ENCODE measurements around the gene CDC6.

The CDC6 gene

DNA sequence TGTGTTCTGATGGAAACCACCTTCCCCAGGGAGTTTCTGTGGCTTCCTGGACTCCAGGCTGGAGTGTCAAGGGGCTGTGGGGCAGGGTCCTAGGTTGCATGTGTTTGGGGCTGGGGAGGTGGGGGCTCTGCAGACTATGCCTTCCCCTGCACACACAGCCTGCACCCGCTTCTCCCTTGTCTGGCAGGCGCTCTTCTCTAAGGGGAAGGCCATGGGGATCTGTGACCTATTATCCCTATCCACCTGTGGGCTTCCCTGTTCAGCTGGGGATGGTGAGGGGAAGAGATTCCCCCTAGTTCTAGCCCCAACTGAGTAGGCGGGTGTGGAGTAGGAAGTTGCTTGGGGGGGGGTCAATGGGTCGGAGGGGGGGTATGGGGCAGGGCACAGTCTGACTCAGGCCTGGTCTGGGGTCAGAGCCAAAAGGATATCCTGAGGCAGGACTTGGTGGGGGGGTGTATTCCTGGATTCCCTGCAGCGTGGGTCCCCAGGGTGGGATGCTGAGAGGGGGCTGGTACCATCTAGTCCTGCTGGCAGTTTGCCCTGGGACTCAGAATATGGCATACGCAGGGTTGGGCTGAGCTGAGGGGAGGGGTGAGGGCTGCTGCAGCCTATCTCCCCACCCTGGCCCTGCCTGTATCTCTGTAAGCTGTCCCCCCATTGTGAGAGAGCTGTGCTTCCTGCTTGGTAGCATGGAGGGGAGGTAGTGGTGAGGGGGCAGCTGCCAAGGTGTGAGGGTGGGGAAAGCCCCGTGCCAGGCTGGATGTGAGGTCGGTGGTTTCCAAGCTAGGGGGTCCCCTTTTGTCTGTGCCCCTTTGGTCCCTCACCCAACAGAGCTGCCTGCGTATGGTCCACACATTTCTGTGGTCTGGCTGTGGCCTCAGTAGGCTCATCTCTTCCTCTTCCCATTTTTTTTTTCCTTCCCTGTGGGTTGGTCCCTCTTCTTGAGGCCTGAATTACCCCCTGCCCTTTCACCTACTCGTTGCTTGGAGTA lies 36.0 kb downstream of the CDC6 start:
- no peak for FAIRE-seq

DNA sequence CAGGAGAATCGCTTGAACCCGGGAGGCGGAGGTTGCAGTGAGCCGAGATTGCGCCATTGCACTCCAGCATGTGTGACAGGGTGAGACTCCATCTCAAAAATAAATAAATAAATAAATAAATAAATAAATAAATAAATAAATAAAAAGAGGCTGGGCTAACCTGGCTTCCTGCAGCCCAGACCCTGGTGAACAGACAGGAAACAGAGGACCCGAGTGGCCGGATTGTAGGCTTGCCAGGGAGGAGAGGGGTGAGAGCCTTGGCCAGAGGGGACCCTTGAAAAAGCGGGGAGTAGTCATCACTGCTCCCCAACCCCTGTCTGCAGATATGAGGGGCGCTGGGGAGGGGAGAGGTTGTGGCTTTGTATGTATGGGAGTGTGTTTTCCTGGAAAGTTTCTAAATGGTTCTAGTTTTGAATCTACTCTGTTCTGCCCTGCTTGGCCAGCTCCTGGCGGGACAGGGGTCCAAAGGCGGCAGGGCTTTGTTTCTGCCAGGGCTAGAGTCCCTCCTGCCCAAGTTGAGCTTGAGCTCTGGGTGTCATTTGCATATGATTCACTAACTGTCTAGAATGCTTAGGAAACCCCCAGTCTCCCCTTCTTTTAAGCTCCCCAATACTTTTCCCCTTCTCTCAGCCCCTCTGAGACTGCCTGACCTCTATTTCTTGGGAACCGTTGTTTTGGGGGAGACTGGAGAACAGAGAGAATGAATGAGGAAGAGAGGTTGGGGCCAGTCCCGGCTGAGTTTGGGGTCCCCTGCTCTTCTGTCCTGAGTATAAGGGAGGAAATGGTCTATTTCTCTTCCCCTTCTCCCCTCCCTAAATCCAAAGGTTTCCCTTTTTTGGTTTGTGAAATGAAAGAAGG lies 37.7 kb downstream of the CDC6 start:
- no peak for FAIRE-seq

- no peak for FAIRE-seq
Measured at GRCh38 chr17:40326014-40326831, 38.5 kb downstream of the CDC6 start.

DNA sequence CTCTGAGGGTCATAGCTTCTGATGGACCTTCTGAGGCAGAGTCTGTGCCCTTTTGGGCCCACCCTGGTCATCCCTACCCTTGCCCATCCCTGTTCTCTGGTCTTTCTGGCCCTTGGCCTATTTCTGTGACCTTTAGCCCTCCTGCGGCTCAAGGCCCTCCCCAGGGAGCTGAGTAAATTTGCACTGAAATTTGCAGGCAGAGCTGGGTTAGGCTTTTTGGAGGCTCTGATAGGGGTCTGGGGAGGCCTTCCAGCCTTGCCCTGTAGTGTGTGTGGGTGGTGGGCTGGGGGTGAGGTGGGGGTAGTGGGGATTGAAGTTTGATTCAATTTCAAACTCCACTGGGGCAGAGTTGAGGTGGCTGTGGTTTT lies 39.1 kb downstream of the CDC6 start:
- no peak for FAIRE-seq

GRCh38 chr17:40327244-40327729 lies 39.6 kb downstream of the CDC6 start:
- no peak for FAIRE-seq

- no peak for FAIRE-seq
Measured at GRCh38 chr17:40327735-40328385, 40.2 kb downstream of the CDC6 start.

DNA sequence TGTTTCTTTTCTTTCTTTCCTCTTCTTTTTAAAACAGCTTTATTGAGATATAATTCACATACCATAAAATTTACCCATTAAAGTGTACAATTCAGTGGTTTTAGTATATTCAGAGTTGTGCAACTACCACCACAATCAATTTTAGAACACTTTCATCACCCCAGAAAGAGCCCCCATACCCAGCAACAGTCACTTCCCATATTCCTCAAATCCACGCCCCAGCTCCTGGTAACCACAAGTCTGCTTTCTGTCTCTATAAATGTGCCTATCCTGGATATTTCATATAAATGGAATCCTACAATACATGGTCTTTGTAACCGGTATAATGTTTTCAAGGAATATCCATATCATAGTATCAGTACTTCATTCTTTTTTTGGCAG lies 40.7 kb downstream of the CDC6 start:
- no peak for FAIRE-seq

DNA sequence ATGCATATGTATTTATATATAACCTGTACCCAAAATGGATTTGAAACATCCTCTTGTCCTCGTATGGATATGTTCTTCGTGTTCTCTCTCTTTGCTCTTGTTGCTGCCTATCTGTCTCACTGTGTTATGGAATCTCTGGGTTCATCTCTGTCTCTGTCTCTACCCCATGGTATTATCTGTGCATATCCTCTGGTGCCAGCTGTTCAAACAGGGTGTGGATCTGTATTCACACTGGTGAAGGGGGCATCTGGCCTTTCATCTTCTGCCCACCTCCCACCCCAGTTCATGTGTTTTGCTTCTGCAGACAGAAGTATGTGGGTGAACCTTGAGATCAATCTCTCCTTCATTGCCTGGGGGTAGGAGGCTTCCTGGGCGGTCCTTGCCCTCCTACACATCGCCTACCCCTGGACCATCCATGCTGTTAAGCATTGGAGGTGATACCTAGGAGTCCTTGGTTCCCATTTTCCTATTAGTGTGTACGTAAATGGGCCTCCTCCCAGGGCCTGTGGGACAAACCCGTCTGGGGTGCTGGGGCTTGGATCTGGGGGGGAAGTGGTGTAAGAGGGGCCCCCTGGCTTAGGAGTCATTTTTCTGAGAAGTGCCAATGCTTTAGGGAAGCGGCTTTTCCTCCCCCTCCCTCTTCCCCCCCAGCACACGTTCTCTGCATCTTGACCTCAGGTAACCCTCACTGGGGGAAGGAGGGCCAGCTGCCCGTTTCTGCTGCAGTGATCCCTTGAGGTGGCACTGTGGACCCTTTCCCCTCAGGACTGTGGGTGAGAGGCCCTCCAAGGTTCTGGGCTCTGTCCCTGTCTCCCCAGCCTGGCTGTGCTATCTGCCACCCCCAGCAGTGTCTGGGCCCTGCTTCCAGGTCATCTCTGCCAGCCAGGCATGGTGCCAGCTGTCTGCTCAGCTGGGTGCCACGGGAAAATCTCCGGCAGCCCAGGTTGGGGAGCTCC lies 42.4 kb downstream of the CDC6 start:
- FAIRE-seq: no peak

DNA sequence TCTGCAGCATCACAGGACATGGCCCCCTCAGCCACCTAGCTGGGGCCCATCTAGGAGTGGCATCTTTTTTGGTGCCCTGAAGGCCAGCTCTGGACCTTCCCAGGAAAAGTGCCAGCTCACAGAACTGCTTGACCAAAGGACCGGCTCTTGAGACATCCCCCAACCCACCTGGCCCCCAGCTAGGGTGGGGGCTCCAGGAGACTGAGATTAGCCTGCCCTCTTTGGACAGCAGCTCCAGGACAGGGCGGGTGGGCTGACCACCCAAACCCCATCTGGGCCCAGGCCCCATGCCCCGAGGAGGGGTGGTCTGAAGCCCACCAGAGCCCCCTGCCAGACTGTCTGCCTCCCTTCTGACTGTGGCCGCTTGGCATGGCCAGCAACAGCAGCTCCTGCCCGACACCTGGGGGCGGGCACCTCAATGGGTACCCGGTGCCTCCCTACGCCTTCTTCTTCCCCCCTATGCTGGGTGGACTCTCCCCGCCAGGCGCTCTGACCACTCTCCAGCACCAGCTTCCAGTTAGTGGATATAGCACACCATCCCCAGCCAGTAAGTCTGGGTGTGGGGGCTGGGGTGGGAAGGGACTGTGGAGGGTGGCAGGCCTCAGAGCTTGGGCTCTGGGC lies 43.3 kb downstream of the CDC6 start:
- FAIRE-seq: no peak

DNA sequence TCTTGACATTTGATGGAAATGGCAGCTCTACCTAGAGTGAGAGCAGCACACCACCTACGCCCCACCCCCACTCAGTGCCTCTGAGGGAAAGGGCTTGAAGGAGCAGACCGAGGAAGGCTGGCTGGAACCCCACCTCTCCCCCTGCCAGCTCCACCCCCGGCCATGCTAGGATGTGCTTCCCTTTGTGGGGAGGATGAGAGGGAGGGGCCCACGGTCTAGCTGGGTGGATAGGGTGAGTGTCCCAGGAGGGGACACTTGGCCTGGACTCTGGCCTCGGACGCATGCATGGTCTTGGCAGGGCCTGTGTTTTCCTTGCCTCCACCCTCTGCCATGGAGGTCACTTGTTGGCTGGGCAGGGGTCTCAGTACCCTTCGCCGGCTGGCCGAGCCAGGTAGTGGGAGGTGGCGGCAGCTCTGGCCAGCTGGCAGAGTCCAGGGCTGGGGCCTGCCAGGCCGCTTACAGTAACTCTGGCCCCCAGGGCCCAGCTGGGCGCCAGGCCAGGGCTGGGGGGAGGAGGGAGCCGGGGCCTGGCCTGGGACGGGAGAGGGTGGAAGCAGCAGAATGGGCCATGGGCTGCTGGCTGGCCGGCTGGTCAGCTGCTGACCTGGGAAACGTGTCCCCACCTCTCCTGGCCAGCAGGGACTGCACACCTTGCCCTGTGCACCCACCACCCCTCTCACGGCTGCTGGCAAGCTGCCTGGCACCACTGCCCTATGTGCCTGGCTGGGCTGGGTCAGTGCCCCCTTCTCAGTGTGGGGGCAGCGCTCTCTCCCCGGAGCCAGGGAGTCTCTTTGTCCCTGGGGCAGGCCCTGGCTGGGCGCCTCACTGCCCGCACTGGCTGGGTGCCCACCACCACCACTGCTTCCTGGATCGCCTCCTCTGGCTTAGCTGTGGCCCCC lies 44.3 kb downstream of the CDC6 start:
- FAIRE-seq: no peak

- FAIRE-seq: no peak
Measured at GRCh38 chr17:40333781-40334448, 46.2 kb downstream of the CDC6 start.

DNA sequence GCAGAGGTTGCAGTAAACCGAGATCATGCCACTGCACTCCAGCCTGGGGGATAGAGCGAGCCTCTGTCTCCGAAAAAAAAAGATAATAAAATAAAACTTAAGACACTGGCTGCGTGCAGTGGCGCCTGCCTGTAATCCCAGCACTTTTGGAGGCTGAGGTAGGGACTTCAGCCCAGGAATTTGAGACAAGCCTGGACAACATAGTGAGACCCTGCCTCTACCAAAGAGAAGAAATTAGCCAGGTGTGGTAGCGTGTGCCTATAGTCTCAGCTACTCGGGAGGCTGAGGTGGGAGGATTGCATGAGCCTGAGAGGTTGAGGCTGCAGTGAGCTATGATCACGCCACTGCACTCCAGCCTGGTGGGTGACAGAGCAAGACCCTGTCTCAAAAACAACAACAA lies 47.9 kb downstream of the CDC6 start:
- FAIRE-seq: no peak

DNA sequence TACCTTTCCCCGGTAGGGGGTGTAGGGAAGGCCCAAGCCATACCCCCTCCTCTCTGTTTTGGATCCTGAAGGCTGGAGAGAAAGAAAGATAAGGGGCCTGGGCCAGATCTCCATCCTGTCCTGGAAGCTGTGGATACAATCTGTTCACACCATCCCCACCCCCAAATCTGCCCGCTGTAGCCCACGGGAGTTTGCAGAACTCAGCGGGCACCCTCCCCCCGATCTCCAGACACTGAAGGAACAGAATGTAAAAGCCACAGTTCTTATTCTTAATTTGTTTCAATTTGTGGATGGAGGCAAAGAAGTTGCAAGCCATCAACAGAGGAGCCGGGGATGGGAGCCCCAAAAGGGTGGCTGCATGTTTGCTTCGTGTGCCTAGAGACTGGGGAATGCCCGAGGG lies 49.7 kb downstream of the CDC6 start:
- FAIRE-seq: no peak

- FAIRE-seq: no peak
Measured at GRCh38 chr17:40338058-40338457, 50.4 kb downstream of the CDC6 start.

GRCh38 chr17:40338941-40339649 lies 51.4 kb downstream of the CDC6 start:
- FAIRE-seq: no peak

- no peak for FAIRE-seq
Measured at GRCh38 chr17:40340327-40340726, 52.6 kb downstream of the CDC6 start.

- no peak for FAIRE-seq
Measured at GRCh38 chr17:40340880-40341807, 53.5 kb downstream of the CDC6 start.
